Hematopoietic multipotent progenitor cell treated with erythropoietin and hydrocortisone succinate and interleukin-3 and kit ligand, for 6 days (in vitro differentiated cells): ENCODE measurements around the gene ATP5ME.
"Not testable (repeated sequence)": the region's sequence is repeated elsewhere in the genome, so short reads cannot be mapped to it uniquely, and the experiment has no call there.

Experiments
- DNase-seq: peaks from one replicate; pipeline ENCODE4 v3.0.0-alpha.2; 2015

Gene ATP5ME

GRCh38 chr4:683247-683897 lies 9.3 kb upstream of the ATP5ME start:
- DNase-seq: no peak

GRCh38 chr4:682490-683172 lies 8.6 kb upstream of the ATP5ME start:
- no peak for DNase-seq

- no peak for DNase-seq
Observed at GRCh38 chr4:681736-682451, 7.8 kb upstream of the ATP5ME start.

GRCh38 chr4:680928-681645 lies 7.0 kb upstream of the ATP5ME start:
- peak; percentile 88 for DNase-seq

GRCh38 chr4:680551-680927 lies 6.5 kb upstream of the ATP5ME start:
- DNase-seq: no peak

GRCh38 chr4:680091-680490 lies 6.0 kb upstream of the ATP5ME start:
- no peak for DNase-seq

GRCh38 chr4:679629-680028 lies 5.6 kb upstream of the ATP5ME start:
- no peak for DNase-seq

GRCh38 chr4:679104-679481 lies 5.0 kb upstream of the ATP5ME start:
- no peak for DNase-seq

GRCh38 chr4:678331-679103 lies 4.4 kb upstream of the ATP5ME start:
- no peak for DNase-seq

GRCh38 chr4:677431-678293 lies 3.6 kb upstream of the ATP5ME start:
- no peak for DNase-seq

GRCh38 chr4:676871-677235 lies 2.8 kb upstream of the ATP5ME start:
- no peak for DNase-seq

- DNase-seq: no peak
Observed at GRCh38 chr4:675980-676870, 2.1 kb upstream of the ATP5ME start.

GRCh38 chr4:675036-675882 lies 1.2 kb upstream of the ATP5ME start:
- peak; percentile 43 for DNase-seq

GRCh38 chr4:673349-674091 lies 556 bp downstream of the ATP5ME start:
- DNase-seq: peak; percentile 62

- no peak for DNase-seq
Observed at GRCh38 chr4:671769-672168, 2.3 kb downstream of the ATP5ME start.

- not testable (repeated sequence) for DNase-seq
Observed at GRCh38 chr4:669806-670559, 4.1 kb downstream of the ATP5ME start.

GRCh38 chr4:668219-668618 lies 5.9 kb downstream of the ATP5ME start:
- DNase-seq: not testable (repeated sequence)

- DNase-seq: no peak
Observed at GRCh38 chr4:667545-667925, 6.5 kb downstream of the ATP5ME start.
